Activated CD4-positive, alpha-beta T cell treated with anti-CD3 and anti-CD28 coated beads, Interleukin-2, amount 10 ng/mL, durations not matched to agents 24 days and 14 days (primary cell): ENCODE data around the gene KLF13. TPM values are rescaled to one million over a fixed set of nuclear protein-coding genes. Genes with fewer than 3 reads are reported as not detected.
A peak's percentile ranks its signal among the peaks of the same experiment; 100 is the strongest.

Experiments
- DNase-seq: peaks from one replicate; pipeline ENCODE4 v3.0.0; 2022
- H3K27ac Mint-ChIP-seq: one replicate; pipeline ENCODE4 v1.8.0; 2022; ENCODE audit warnings: mild to moderate bottlenecking, mixed read lengths
- H3K27me3 Mint-ChIP-seq: one replicate; pipeline ENCODE4 v1.8.0; 2022; ENCODE audit warnings: mixed read lengths
- H3K36me3 Mint-ChIP-seq: one replicate; pipeline ENCODE4 v1.8.0; 2022; ENCODE audit warnings: low read depth, mild to moderate bottlenecking, mixed read lengths
- H3K4me1 Mint-ChIP-seq: one replicate; pipeline ENCODE4 v1.8.0; 2021; ENCODE audit warnings: mixed read lengths
- H3K4me3 Mint-ChIP-seq: one replicate; pipeline ENCODE4 v1.8.0; 2022; ENCODE audit warnings: mild to moderate bottlenecking, moderate library complexity, mixed read lengths
- H3K9me3 Mint-ChIP-seq: one replicate; pipeline ENCODE4 v1.8.0; 2021; ENCODE audit warnings: mixed read lengths
- intact Hi-C: fragments of 100-400 bp; cut with micrococcal nuclease; formaldehyde crosslinking; loops from one replicate; pipeline ENCODE4 v1.15.1; 2023
- total RNA-seq: library from RNA; stranded (reverse); gene quantifications from 2 replicates; pipeline ENCODE4 v1.2.3, GENCODE V29; 2022

Gene KLF13
- total RNA-seq, 1 donor from 2014 or later: 135 TPM

DNA sequence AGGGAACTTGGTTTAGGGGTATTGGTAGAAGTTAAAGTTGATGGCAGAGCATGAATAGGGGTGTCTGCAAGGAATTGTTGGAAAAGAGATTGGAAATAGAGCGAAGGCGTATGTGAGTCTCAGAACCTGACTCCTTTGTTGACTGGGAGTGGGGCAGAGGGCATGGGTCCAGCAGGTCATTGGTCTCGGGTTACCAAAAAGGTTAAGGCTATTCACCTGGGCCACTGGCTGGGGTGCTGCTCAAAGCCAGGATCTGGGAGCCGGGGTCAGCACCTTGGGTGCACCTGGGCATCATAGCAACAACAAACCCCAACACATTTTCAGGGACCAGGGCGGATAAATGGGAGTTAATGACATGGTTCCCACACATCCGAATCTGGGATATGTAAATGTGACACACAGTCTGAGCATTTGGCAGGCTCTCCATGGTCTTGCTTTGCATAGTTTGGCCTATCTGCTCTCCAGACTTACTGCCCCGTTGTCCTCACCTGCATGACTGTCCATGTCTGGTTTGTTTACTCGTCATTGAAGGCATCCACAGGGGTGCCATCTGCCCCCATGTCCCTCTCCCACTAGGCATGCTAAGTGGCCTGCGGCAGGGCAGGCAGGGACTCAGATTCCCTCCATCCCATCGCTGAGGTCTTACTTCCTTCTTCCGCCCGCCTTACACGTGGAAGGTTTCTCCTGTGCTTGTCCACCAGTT, 10.1 kb downstream of the KLF13 start:
- Mint-ChIP-seq H3K9me3 (no peaks in the 10 kb centered on the region), H3K36me3 (peaks cover 17% of the 10 kb centered on the region), H3K27me3 (no peaks in the 10 kb centered on the region), H3K4me1 (peaks cover 82% of the 10 kb centered on the region), H3K4me3 (peak overlapping the region; percentile 37), H3K27ac (peak overlapping the region; percentile 74)
- peak; percentile 56 for DNase-seq
- intact Hi-C loops: no loop called here

GRCh38 chr15:31337352-31338031, 10.9 kb downstream of the KLF13 start:
- Mint-ChIP-seq H3K27me3 (no peaks in the 10 kb centered on the region), H3K4me1 (peaks cover 80% of the 10 kb centered on the region), H3K4me3 (peak overlapping the region; percentile 39)

GRCh38 chr15:31338318-31338878, 11.8 kb downstream of the KLF13 start:
- peak; percentile 60 for DNase-seq
- H3K27me3 Mint-ChIP-seq: no peaks in the 10 kb centered on the region
- intact Hi-C loops: loop anchor here (1.0 kb wide), 1 partner anchor 9 kb away; no protein-coding TSS in a partner anchor
- peaks cover 84% of the 10 kb centered on the region for H3K4me1 Mint-ChIP-seq
- H3K27ac Mint-ChIP-seq: peak overlapping the region; percentile 93
- H3K36me3 Mint-ChIP-seq: peaks cover 15% of the 10 kb centered on the region
- no peaks in the 10 kb centered on the region for H3K9me3 Mint-ChIP-seq
- H3K4me3 Mint-ChIP-seq: peak overlapping the region; percentile 39

More at GRCh38 chr15:31337352-31338031, 10.9 kb downstream of the KLF13 start:
- Mint-ChIP-seq H3K9me3 (no peaks in the 10 kb centered on the region), H3K36me3 (peaks cover 16% of the 10 kb centered on the region), H3K27ac (peak overlapping the region; percentile 65)
- peak; percentile 59 for DNase-seq
- intact Hi-C loops: loop anchor here (1.0 kb wide), 1 partner anchor 8 kb away; no protein-coding TSS in a partner anchor

DNA sequence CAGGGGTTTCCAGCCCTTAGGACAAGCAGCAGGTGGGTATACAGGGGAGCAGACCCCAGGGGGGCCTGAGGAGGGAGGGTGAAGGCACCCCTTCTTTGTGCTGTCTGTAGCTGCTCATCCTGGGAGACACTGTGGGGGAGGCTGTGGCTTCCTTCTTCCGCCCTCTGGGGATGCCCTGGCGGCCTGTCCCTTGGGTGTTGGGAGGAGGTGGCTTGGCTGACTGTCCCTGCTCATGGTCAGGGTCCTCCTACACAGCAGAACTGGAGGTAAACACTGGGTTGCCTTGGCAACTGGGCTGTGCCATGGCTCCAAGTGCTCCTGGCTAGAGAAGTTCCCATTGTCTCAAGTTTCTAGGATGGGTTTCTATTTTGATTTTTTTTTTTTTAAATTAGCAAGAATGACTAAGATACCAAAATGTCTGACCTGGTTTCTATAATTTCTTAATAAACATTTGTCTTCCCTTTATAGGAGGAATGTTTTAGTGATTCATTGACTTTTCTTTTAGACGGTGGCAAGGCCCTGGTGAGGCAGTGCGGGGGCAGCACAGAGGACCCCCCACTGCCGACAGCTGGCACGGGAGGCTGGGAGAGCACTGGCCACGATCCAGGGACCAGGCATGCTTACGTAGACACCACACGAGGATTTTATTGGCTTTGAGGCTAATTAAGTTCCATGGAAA, 12.4 kb downstream of the KLF13 start:
- Mint-ChIP-seq H3K9me3 (no peaks in the 10 kb centered on the region), H3K27ac (peak overlapping the region; percentile 93), H3K4me3 (peak overlapping the region; percentile 62), H3K36me3 (peaks cover 15% of the 10 kb centered on the region), H3K27me3 (no peaks in the 10 kb centered on the region), H3K4me1 (peaks cover 85% of the 10 kb centered on the region)
- peak; percentile 85 for DNase-seq
- intact Hi-C loops: loop anchor here (1.0 kb wide), 2 partner anchors 8 to 10 kb away; no protein-coding TSS in a partner anchor

DNA sequence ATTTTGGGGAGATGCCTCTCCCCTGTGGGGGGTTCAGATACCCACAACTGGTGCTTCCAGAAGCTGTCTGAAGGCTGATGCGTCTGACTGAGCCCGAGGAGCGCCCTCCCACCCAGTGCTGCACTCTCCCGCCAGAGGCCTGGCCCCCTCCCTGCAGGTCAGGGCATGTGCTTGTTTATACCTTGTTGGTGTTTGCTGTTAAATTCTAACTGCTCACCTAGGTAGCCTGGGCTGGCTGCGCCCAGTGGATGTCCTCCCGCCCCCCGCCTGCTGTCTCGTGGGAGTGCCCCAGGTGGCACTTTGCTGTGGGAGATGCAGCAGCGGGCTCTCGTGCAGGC, 12.9 kb downstream of the KLF13 start:
- Mint-ChIP-seq H3K4me3 (peak overlapping the region; percentile 66), H3K4me1 (peaks cover 87% of the 10 kb centered on the region), H3K36me3 (peaks cover 17% of the 10 kb centered on the region), H3K27ac (peak overlapping the region; percentile 93), H3K27me3 (no peaks in the 10 kb centered on the region), H3K9me3 (no peaks in the 10 kb centered on the region)
- peak; percentile 58 for DNase-seq
- intact Hi-C loops: loop anchor here (1.0 kb wide), 1 partner anchor 8 kb away; no protein-coding TSS in a partner anchor

DNA sequence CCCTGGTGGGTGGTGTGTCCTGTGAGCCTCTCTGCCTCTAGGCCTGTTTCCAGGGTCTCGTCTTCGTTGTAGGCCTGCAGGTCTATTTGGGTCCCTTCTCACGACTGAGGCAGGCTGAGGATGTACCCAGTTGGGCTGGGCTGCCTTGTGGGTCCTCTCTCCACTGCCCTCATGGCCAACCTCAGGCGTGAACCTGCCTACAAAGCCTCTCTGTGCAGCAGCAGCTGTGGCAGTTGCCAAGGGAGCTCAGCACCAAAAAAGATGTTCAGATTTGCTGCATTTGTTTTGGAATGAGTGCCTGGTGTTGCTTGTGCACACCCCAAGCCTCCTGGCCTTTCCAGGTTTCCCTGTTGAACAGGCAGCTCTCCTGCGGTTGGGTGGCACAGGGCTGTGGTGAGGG, 13.4 kb downstream of the KLF13 start:
- peaks cover 87% of the 10 kb centered on the region for H3K4me1 Mint-ChIP-seq
- peak; percentile 63 for DNase-seq
- H3K36me3 Mint-ChIP-seq: peaks cover 13% of the 10 kb centered on the region
- H3K27ac Mint-ChIP-seq: peak overlapping the region; percentile 93
- H3K9me3 Mint-ChIP-seq: no peaks in the 10 kb centered on the region
- peak overlapping the region; percentile 66 for H3K4me3 Mint-ChIP-seq
- intact Hi-C loops: no loop called here
- no peaks in the 10 kb centered on the region for H3K27me3 Mint-ChIP-seq

- Mint-ChIP-seq H3K36me3 (peaks cover 11% of the 10 kb centered on the region), H3K4me3 (peak overlapping the region; percentile 66), H3K27ac (peak overlapping the region; percentile 93), H3K4me1 (peaks cover 87% of the 10 kb centered on the region), H3K27me3 (no peaks in the 10 kb centered on the region), H3K9me3 (no peaks in the 10 kb centered on the region)
- intact Hi-C loops: no loop called here
- DNase-seq: no peak
These were observed 14.0 kb downstream of the KLF13 start for GRCh38 chr15:31340592-31340991.

DNA sequence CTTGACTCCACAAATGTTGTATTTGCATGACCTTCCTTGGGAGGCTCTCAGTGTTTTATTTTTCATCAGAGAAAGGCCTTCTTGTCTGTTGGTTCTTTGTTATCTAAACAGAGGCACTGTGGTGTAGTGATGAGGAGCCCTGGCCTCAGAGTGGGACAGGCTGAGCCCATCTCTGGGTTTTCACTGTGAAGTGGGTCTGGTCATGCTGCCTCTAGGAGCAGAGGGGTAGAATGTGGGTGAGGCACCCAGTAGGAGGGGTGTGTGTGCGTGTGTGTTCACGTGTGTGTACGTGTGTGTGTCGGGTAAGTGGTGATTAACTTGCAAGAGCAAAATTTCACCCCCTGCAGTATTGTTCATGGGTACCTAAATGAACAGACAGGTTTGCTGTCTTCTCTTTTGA, 14.4 kb downstream of the KLF13 start:
- peak overlapping the region; percentile 93 for H3K27ac Mint-ChIP-seq
- peaks cover 13% of the 10 kb centered on the region for H3K36me3 Mint-ChIP-seq
- intact Hi-C loops: no loop called here
- peak overlapping the region; percentile 66 for H3K4me3 Mint-ChIP-seq
- peaks cover 87% of the 10 kb centered on the region for H3K4me1 Mint-ChIP-seq
- no peaks in the 10 kb centered on the region for H3K9me3 Mint-ChIP-seq
- H3K27me3 Mint-ChIP-seq: no peaks in the 10 kb centered on the region
- peak; percentile 62 for DNase-seq

GRCh38 chr15:31341496-31342195, 15.0 kb downstream of the KLF13 start:
- Mint-ChIP-seq H3K27ac (peak overlapping the region; percentile 93), H3K9me3 (no peaks in the 10 kb centered on the region), H3K4me1 (peaks cover 87% of the 10 kb centered on the region), H3K27me3 (no peaks in the 10 kb centered on the region), H3K4me3 (peak overlapping the region; percentile 95), H3K36me3 (peaks cover 12% of the 10 kb centered on the region)
- peak; percentile 64 for DNase-seq
- intact Hi-C loops: no loop called here

- H3K4me1 Mint-ChIP-seq: peaks cover 87% of the 10 kb centered on the region
These were observed 15.7 kb downstream of the KLF13 start for GRCh38 chr15:31342381-31342780.

GRCh38 chr15:31342781-31343626, 16.4 kb downstream of the KLF13 start:
- H3K27ac Mint-ChIP-seq: peak overlapping the region; percentile 99
- peak; percentile 78 for DNase-seq
- peak overlapping the region; percentile 95 for H3K4me3 Mint-ChIP-seq
- H3K27me3 Mint-ChIP-seq: no peaks in the 10 kb centered on the region
- intact Hi-C loops: no loop called here
- H3K4me1 Mint-ChIP-seq: peaks cover 88% of the 10 kb centered on the region
- H3K9me3 Mint-ChIP-seq: no peaks in the 10 kb centered on the region
- H3K36me3 Mint-ChIP-seq: peaks cover 18% of the 10 kb centered on the region

More at GRCh38 chr15:31342381-31342780, 15.7 kb downstream of the KLF13 start:
- H3K36me3 Mint-ChIP-seq: peaks cover 15% of the 10 kb centered on the region
- H3K27ac Mint-ChIP-seq: peak overlapping the region; percentile 93
- intact Hi-C loops: no loop called here
- H3K9me3 Mint-ChIP-seq: no peaks in the 10 kb centered on the region
- no peak for DNase-seq
- no peaks in the 10 kb centered on the region for H3K27me3 Mint-ChIP-seq
- H3K4me3 Mint-ChIP-seq: peak overlapping the region; percentile 95

DNA sequence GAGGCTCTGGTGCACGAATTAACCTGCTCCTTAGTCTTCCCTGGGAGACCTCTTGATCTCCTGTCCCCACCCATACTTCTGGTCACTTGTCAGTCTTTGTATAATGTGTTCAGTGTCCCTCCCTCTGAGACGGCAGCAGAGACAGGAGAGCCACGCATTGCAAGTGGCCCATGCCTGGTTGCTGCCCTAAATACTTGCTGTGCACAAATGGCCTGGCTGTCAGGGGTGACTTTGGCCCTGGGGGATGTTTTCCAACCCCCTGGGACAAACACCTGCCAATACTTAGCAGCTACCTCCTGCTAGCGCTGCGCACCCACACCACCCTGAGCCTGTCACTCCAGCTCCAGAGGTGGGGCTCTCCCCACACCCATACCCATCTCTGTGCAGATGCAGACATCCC, 17.2 kb downstream of the KLF13 start:
- intact Hi-C loops: no loop called here
- Mint-ChIP-seq H3K27me3 (no peaks in the 10 kb centered on the region), H3K36me3 (peaks cover 23% of the 10 kb centered on the region), H3K9me3 (no peaks in the 10 kb centered on the region), H3K27ac (peak overlapping the region; percentile 99), H3K4me1 (peaks cover 86% of the 10 kb centered on the region), H3K4me3 (peak overlapping the region; percentile 95)
- no peak for DNase-seq
